SW 1271 (cell line): Measurements from ENCODE around the gene TREH.
"Not testable (repeated sequence)": the region's sequence is repeated elsewhere in the genome, so short reads cannot be mapped to it uniquely, and the experiment has no call there.

Experiments used
- DNase-seq, 2 experiments: peaks; one replicate each; lab custom pipeline; 2025; lab: John Stamatoyannopoulos, UW

Gene TREH

GRCh38 chr11:118696673-118697226 lies 17.3 kb upstream of the TREH start:
- no peak for DNase-seq

- no peak for DNase-seq
These were observed 15.3 kb upstream of the TREH start for GRCh38 chr11:118694771-118695170.

- no peak for DNase-seq
These were observed 14.7 kb upstream of the TREH start for GRCh38 chr11:118694185-118694584.

GRCh38 chr11:118691926-118692830 lies 12.7 kb upstream of the TREH start:
- no peak for DNase-seq

GRCh38 chr11:118690553-118691304 lies 11.3 kb upstream of the TREH start:
- DNase-seq = no peak

- DNase-seq = peak; percentile 87 to 90
These were observed 10.6 kb upstream of the TREH start for GRCh38 chr11:118689852-118690552.

- no peak for DNase-seq
These were observed 10.0 kb upstream of the TREH start for GRCh38 chr11:118689503-118689851.

- DNase-seq = no peak
These were observed 9.5 kb upstream of the TREH start for GRCh38 chr11:118688851-118689502.

GRCh38 chr11:118688339-118688738 lies 8.9 kb upstream of the TREH start:
- not testable (repeated sequence) for DNase-seq

- no peak for DNase-seq
These were observed 8.5 kb upstream of the TREH start for GRCh38 chr11:118687906-118688305.

- DNase-seq = no peak
These were observed 4.7 kb upstream of the TREH start for GRCh38 chr11:118684187-118684586.

- not testable (repeated sequence) for DNase-seq
These were observed 3.5 kb upstream of the TREH start for GRCh38 chr11:118682939-118683338.

GRCh38 chr11:118682372-118682771 lies 2.9 kb upstream of the TREH start:
- no peak for DNase-seq

- not testable (repeated sequence) for DNase-seq
These were observed 542 bp downstream of the TREH start for GRCh38 chr11:118678908-118679307.

GRCh38 chr11:118677977-118678376 lies 1.5 kb downstream of the TREH start:
- no peak for DNase-seq

- DNase-seq = no peak
These were observed 5.4 kb downstream of the TREH start for GRCh38 chr11:118674082-118674435.

- no peak for DNase-seq
These were observed 5.9 kb downstream of the TREH start for GRCh38 chr11:118673361-118674081.

GRCh38 chr11:118672846-118673245 lies 6.6 kb downstream of the TREH start:
- no peak for DNase-seq

- DNase-seq = no peak
These were observed 8.2 kb downstream of the TREH start for GRCh38 chr11:118671254-118671653.

GRCh38 chr11:118670063-118670462 lies 9.4 kb downstream of the TREH start:
- no peak for DNase-seq

- DNase-seq = no peak
These were observed 13.1 kb downstream of the TREH start for GRCh38 chr11:118666371-118666770.
